GM10248 (cell line): ENCODE data around the gene ATG14.

ENCODE experiments used
- CTCF ChIA-PET: fragments of 300-600 bp; sonication (Branson Sonifier 250); formaldehyde crosslinking; extraction: SDS; loops from one replicate; lab custom pipeline; 2021; ENCODE audit warnings: antibody characterized with exemption; lab: Yijun Ruan, JAX
- POLR2A ChIA-PET: fragments of 350-650 bp; sonication (Branson Sonifier 250); formaldehyde crosslinking; extraction: SDS; loops from one replicate; lab custom pipeline; 2020; ENCODE audit warnings: antibody characterized with exemption; lab: Yijun Ruan, JAX
- DNase-seq: peaks from one replicate; pipeline ENCODE4 v3.0.0; 2012; ENCODE audit errors: extremely low spot score
- TF ChIP-seq, protein P1 (sequence below): IDR thresholded peaks from 2 replicates; pipeline ENCODE4 v1.5.1; 2012; ENCODE audit warnings: mild to moderate bottlenecking, low read depth; ENCODE audit errors: extremely low read depth, missing control alignments, control extremely low read depth

ATG14 gene

DNA sequence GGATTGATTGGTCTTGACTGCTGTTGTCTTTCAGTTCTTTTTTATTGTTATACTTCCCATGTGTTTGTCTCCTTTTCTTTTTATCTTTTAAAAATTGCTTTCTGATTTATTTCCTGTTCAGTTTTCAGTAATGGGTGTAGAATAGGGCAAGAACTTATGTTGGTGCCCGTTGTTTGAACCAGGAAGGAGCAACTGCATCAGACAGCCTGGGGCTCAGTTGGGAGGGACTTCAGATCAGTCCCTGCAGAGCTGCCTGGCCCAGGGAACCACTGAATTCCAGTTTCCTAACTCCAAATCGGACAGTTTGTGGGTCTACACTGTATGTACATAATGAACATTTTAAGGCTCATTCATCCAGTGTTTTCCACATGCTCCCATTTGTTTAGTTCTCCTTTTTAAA, 75.5 kb downstream of the ATG14 start:
- TF ChIP-seq, protein P1, sequence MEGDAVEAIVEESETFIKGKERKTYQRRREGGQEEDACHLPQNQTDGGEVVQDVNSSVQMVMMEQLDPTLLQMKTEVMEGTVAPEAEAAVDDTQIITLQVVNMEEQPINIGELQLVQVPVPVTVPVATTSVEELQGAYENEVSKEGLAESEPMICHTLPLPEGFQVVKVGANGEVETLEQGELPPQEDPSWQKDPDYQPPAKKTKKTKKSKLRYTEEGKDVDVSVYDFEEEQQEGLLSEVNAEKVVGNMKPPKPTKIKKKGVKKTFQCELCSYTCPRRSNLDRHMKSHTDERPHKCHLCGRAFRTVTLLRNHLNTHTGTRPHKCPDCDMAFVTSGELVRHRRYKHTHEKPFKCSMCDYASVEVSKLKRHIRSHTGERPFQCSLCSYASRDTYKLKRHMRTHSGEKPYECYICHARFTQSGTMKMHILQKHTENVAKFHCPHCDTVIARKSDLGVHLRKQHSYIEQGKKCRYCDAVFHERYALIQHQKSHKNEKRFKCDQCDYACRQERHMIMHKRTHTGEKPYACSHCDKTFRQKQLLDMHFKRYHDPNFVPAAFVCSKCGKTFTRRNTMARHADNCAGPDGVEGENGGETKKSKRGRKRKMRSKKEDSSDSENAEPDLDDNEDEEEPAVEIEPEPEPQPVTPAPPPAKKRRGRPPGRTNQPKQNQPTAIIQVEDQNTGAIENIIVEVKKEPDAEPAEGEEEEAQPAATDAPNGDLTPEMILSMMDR: no peak
- no peak for DNase-seq
- CTCF ChIA-PET: interaction anchor here (1.1 kb wide), 1 partner anchor 19 kb away, joined by 5 read pairs; no protein-coding TSS in a partner anchor
- POLR2A ChIA-PET: no interaction called here

DNA sequence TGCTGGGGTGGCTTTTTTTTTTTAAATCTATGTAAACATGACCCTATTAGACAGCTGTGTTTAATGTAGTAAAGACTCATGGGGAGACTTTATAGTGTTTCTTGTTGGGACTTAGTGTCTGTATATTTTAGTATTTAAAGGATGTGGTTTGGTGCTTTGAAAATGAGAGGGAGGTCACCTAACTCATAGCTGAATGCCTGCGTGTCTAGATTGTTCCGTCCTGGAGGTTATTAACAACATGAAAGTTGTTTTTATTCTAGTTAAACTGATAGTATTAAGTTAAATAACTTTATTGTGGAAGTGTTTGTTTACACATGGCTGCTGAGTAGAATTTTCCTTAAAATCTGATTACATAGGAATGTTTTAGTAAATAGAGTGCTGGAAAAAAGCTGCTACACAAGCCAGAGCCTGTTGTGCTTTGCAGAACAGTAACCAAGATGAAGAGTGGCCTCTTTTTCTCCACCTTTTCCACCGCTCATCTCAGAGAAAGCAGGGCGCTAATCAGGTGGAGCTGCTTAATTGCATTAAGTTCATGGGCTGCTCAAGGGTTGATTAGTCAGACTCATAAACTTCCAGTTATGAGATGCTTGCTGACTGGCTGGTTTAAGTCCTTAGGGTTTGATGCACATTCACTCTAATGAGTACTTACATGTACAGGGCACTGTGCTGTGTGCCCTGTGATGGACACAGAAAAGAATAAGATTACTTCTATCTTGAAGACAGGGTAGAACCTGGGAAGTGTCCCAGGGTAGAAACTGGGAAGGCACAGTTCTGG, 77.7 kb downstream of the ATG14 start:
- POLR2A ChIA-PET: interaction anchor here (1.0 kb wide), 1 partner anchor 56 kb away, joined by 4 read pairs; no protein-coding TSS in a partner anchor

DNA sequence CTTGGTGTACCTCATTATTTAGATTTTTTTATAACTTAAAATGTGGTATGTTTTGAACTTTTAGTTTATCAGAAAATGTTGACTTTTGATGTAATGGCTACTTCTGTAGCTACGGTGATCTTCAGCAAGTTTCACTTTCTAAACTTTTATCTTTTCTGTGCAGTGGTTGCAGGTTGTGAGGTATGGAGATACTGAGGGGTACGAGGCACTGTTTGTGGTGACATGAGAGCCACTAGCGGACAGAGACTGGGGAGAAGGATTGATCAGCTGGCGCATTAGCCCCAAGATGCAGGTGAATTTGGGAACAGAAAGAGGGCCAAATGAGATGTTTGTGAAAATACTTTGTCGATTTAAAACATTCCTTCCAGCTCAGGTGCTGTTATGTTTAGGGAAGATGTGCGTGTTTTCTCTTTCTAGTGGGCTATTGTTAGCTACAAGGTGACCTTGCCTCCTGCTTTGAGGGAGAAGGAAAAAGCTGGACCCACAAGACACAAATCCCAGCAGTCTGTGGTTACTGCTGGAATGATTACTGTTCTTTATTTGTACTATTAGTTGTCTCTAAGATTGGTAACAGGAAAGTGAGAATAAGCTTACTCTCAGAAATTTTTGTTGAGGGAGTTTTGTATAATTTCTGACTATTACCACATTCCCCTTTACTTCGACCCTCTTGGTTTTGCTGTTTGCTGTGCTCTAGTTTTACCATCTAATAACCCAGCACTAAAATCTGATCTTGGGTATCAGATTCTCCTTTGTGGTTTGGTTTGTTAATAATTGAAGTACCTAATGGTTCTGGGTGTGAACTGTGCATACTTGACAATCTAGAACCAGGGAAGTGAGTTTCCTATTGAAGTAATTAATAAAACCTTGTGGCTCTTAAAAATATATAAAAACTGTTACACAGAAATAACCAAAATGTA, 78.7 kb downstream of the ATG14 start:
- ChIA-PET POLR2A (interaction anchor here (1.0 kb wide), 1 partner anchor 55 kb away, joined by 4 read pairs; no protein-coding TSS in a partner anchor), CTCF (interaction anchor here (0.8 to 3.2 kb wide), 16 partner anchors 14 to 120 kb away, joined by 3 to 8 read pairs (median 3); partner anchors contain the start of gene FBXO34)
- TF ChIP-seq, protein P1: peak; percentile 5
- DNase-seq: no peak

More for the DNA sequence above, 77.7 kb downstream of the ATG14 start:
- TF ChIP-seq, protein P1: no peak
- no peak for DNase-seq
- CTCF ChIA-PET: interaction anchor here (0.8 to 3.2 kb wide), 10 partner anchors 15 to 121 kb away, joined by 3 to 8 read pairs (median 3); no protein-coding TSS in a partner anchor

GRCh38 chr14:55329999-55330710, 81.5 kb downstream of the ATG14 start:
- TF ChIP-seq, protein P1: no peak
- no peak for DNase-seq
- ChIA-PET CTCF (interaction anchor here (0.7 to 1.5 kb wide), 4 partner anchors 8 to 32 kb away, joined by 3 to 5 read pairs (median 3); no protein-coding TSS in a partner anchor), POLR2A (interaction anchor here (0.6 kb wide), 1 partner anchor 55 kb away, joined by 6 read pairs; no protein-coding TSS in a partner anchor)

DNA sequence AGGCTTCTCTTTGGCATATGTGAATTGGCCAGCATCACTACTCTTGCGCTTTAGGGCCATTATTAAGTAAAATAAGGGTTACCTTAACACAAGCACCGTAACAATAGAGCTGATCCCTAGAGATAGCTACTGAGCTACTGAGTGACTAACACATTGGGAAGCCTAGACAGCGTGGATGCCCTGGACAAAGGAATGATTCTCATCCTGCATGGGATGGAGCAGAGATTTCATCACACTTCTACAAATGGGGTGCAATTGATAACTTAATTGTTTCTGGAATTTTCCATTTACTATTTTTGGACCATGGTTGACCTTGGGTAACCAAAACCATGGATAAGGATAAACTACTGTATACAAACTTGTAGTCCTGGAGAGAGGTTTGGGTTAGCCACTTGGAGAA, 83.3 kb downstream of the ATG14 start:
- ChIA-PET CTCF (interaction anchor here (0.8 to 1.4 kb wide), 3 partner anchors 11 to 56 kb away, joined by 3 to 4 read pairs (median 3); no protein-coding TSS in a partner anchor), POLR2A (interaction anchor here (0.6 kb wide), 1 partner anchor 287 kb away, joined by 3 read pairs; no protein-coding TSS in a partner anchor)
- no peak for DNase-seq
- TF ChIP-seq, protein P1: no peak
